Measurements from ENCODE around the gene FAM50A.
"Not testable (repeated sequence)": the region's sequence is repeated elsewhere in the genome, so short reads cannot be mapped to it uniquely, and the experiment has no call there.

- TF ChIP-seq CTCF (conservative IDR thresholded peaks at IDR 0.05; ENCODE audit: low read length); EZH2phosphoT487 (IDR thresholded peaks at IDR 0.05; ENCODE audit: borderline replicate concordance, low read depth, low read length): not testable (repeated sequence)
Measured at GRCh38 chrX:154400369-154400817, 43.5 kb upstream of the FAM50A start.
